Memory B cell (primary cell): Measurements from ENCODE around the gene BRD7.
"Not testable (repeated sequence)": the region's sequence is repeated elsewhere in the genome, so short reads cannot be mapped to it uniquely, and the experiment has no call there.

Experiments
- ATAC-seq: fragments of 150-1000 bp; cut with Tn5 transposase; 2 replicates; pipeline ENCODE4 v1.10.0; 2021; ENCODE audit warnings: low read depth, mild to moderate bottlenecking, moderate library complexity
- DNase-seq, 2 donors: peaks; one replicate each; pipeline ENCODE4 v3.0.0; 2022; ENCODE audit warnings: low spot score in 2 of 2
- H3K27ac Mint-ChIP-seq: one replicate; pipeline ENCODE4 v1.8.0; 2022; ENCODE audit warnings: mild to moderate bottlenecking, moderate library complexity, mixed read lengths
- H3K27me3 Mint-ChIP-seq: one replicate; pipeline ENCODE4 v1.8.0; 2022; ENCODE audit warnings: mixed read lengths
- H3K36me3 Mint-ChIP-seq: one replicate; pipeline ENCODE4 v1.8.0; 2022; ENCODE audit warnings: mild to moderate bottlenecking, mixed read lengths
- H3K4me1 Mint-ChIP-seq: one replicate; pipeline ENCODE4 v1.8.0; 2022; ENCODE audit warnings: mixed read lengths
- H3K4me3 Mint-ChIP-seq: one replicate; pipeline ENCODE4 v1.8.0; 2022; ENCODE audit warnings: mild to moderate bottlenecking, moderate library complexity, mixed read lengths
- H3K9me3 Mint-ChIP-seq: one replicate; pipeline ENCODE4 v1.8.0; 2022; ENCODE audit warnings: mixed read lengths

Gene BRD7

DNA sequence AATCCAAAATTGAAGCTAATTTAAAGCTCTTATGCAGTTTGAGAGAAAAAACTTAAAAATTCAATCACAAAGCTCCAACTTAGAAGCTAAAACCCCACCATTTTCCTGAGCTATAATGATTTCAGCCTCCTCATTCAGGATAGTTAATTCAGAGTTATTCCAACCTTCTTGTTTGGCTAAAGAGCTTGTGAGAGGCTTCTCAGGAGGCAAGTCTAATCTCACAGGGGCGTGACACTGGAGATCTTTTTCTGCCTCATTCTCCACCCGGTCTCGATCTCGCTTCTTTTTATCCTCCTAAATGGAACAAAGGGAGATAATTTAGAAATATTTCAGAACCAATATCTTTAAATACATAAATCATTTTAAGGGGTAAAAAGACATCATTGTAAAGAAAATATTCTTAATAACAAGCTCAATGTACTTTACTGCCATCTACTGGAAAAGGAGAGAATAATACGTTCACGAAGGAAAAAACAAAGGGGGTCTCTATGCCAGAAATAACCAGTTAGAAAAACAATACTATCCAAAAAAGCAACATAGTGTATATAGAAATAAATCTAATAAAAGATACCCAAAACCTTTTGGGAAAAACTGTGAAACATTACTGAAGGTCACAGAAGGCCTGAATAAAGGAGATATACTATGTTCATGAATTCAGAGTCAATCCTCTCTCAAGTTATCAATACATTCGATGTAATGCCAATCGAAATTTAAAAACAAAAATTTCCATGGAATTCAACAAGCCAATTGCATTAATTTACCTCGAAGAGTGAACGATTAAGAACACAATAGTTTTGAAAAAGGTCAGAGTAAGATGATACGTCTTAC is 13.9 kb downstream of the BRD7 start:
- Mint-ChIP-seq H3K27ac (peak overlapping the region; percentile 38), H3K4me1 (peaks cover 4% of the 10 kb centered on the region), H3K4me3 (no peak overlapping the region), H3K27me3 (no peaks in the 10 kb centered on the region), H3K9me3 (no peaks in the 10 kb centered on the region), H3K36me3 (peaks cover 14% of the 10 kb centered on the region)
- ATAC-seq (no peak), DNase-seq (peak in 1 of 2 donors; percentile 21)

DNA sequence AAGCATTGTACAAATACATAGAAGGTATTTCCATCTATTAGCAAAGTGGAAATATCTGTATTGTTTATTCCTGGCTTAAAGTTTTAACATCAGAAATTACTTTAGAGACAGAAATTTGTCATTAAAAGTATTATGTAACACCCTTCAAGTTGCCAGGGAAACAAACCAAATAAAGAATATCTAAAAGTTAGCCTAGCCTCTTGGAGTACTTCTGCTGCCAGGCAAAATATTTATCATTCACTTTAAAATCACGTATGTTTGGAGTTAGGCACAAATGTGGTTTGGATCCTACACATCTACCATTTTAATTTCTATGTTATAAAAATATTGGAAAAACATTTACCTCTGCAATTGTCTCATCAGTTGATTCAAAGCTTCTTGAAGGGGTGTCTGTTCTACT is 14.7 kb downstream of the BRD7 start:
- Mint-ChIP-seq H3K9me3 (peaks cover 2% of the 10 kb centered on the region), H3K27ac (no peak overlapping the region), H3K4me3 (no peak overlapping the region), H3K4me1 (no peaks in the 10 kb centered on the region), H3K36me3 (peaks cover 15% of the 10 kb centered on the region), H3K27me3 (no peaks in the 10 kb centered on the region)
- DNase-seq (no peak), ATAC-seq (no peak)

DNA sequence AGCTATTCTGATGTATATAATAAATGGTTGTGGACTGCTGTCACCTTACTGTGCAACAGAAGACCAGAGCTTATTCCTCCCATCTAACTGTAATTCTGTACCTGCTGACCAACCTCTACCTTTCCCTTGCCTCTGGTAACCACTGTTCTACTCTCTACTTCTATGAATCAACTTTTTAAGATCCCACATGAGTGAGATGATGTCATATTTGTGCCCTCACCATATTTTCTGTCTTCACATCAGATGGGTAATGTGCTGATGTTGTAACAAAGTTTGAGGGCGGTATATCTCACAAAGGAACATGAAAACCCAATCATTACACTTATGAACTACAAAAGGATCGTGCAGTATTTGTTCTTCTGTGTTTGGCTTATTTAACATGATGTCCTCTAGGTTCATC is 16.8 kb downstream of the BRD7 start:
- ATAC-seq = no peak
- H3K36me3 Mint-ChIP-seq = peaks cover 24% of the 10 kb centered on the region

DNA sequence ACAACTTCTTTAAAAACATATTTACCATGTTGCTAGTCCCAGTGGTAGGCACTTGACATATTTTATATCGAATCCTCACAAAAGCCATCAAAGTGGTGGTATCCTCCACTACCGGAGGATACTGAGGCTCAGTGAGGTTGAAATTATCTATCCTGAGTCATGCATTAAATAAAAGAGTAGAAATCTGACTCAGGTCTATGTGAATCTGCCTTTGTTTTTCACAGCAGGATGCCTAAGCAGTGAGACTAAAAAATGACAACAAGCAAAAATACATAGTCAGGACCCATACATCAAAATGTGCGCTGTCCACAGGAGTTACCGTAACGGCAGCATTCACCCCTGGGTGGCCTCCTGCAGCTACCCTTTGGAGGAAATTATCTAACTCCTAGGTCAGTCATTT is 17.7 kb downstream of the BRD7 start:
- Mint-ChIP-seq H3K27me3 (no peaks in the 10 kb centered on the region), H3K9me3 (peaks cover 2% of the 10 kb centered on the region), H3K36me3 (peaks cover 27% of the 10 kb centered on the region), H3K4me1 (peaks cover 8% of the 10 kb centered on the region), H3K27ac (no peak overlapping the region), H3K4me3 (no peak overlapping the region)
- no peak for ATAC-seq
- no peak for DNase-seq

More for the DNA sequence above, 16.8 kb downstream of the BRD7 start:
- H3K4me3 Mint-ChIP-seq = no peak overlapping the region
- no peak overlapping the region for H3K27ac Mint-ChIP-seq
- DNase-seq = no peak
- no peaks in the 10 kb centered on the region for H3K27me3 Mint-ChIP-seq
- H3K4me1 Mint-ChIP-seq = peaks cover 8% of the 10 kb centered on the region
- peaks cover 2% of the 10 kb centered on the region for H3K9me3 Mint-ChIP-seq

DNA sequence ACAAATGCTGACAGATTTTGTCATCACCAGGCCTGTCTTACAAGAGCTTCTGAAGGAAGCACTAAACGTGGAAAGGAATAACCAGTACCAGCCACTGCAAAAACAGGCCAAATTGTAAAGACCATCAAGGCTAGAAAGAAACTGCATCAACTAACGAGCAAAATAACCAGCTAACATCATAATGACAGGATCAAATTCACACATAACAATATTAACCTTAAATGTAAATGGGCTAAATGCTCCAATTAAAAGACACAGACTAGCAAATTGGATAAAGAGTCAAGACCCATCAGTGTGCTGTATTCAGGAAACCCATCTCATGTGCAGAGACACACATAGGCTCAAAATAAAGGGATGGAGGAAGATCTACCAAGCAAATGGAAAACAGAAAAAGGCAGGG is 23.6 kb downstream of the BRD7 start:
- DNase-seq, ATAC-seq, H3K4me3 Mint-ChIP-seq, H3K27ac Mint-ChIP-seq, H3K9me3 Mint-ChIP-seq, H3K27me3 Mint-ChIP-seq: not testable (repeated sequence)
- Mint-ChIP-seq H3K4me1 (peaks cover 10% of the 10 kb centered on the region), H3K36me3 (peaks cover 39% of the 10 kb centered on the region)

DNA sequence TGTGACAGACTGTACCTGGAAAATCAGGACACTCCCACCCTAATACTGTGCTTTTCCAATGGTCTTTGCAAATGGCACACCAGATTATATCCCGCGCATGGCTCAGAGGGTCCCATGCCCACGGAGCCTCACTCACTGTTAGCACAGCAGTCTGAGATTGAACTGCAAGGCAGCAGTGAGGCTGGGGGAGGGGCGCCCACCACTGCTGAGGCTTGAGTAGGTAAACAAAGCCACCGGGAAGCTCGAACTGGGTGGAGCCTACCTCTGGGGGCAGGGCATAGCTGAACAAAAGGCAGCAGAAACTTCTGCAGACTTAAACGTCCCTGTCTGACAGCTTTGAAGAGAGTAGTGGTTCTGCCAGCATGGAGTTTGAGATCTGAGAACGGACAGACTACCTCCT is 25.2 kb downstream of the BRD7 start:
- not testable (repeated sequence) for DNase-seq, H3K27me3 Mint-ChIP-seq, H3K27ac Mint-ChIP-seq, H3K4me3 Mint-ChIP-seq, H3K9me3 Mint-ChIP-seq, ATAC-seq
- Mint-ChIP-seq H3K36me3 (peaks cover 38% of the 10 kb centered on the region), H3K4me1 (peaks cover 13% of the 10 kb centered on the region)

DNA sequence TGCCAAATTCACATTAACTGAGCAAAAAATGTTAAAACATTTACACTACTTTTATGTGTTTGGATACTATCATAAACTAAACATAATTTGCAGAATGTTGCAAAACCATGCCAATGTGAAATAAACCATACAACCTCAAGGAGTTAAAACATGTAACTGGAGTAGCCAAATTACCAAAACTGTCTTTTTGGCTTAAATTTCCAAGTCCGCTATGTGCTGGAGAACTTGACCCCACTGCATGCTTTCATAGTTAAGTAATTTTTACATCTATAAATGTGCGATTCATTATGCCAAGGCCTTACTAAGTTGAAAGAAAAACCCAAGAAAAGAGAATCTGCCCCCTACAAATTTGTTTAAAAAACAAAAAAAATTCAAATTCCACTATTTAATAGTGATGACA is 28.2 kb downstream of the BRD7 start:
- Mint-ChIP-seq H3K27me3 (no peaks in the 10 kb centered on the region), H3K9me3 (no peaks in the 10 kb centered on the region), H3K36me3 (peaks cover 26% of the 10 kb centered on the region), H3K4me3 (no peak overlapping the region), H3K27ac (no peak overlapping the region), H3K4me1 (peaks cover 11% of the 10 kb centered on the region)
- ATAC-seq (no peak), DNase-seq (no peak)

DNA sequence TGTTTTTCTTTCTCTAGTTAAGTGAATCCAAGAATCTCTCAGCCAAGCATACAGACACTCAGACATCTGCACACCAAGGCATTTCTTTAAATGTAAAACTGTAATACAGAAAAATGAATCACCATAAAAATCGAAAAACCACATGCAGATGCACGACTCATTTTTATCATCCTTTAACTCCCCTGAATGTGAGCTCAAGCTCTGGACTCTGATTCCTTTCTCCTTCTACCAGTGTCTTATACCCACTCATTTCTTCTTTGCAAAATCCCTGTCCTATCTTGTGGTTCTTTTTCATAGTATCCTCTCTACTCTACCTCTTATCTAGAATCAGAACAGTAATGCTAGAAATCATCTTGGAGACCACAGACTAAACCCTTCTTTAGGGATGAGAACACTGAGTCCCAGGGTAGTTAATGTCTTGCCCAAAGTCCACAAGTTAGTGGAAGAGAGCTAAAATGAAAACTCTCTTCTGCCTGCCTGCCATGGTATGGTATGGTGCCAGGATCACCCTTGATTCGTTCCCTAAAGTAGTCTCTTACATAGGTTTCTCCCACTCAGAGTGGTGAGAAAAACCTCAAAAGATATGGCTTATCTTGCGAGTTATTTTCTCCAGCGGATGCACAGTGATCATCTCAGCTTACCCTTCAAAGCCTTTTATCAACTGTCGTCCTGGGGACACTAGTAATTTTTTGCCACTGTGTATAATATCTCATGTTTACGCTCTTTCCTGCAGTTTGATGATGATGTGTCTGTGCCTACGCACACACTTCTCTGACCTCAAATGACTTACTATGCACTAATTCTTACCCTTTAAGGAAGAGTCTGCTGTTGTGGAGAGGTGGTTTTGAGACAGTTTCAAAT is 30.2 kb downstream of the BRD7 start:
- DNase-seq = no peak
- no peaks in the 10 kb centered on the region for H3K27me3 Mint-ChIP-seq
- peak overlapping the region; percentile 11 for H3K27ac Mint-ChIP-seq
- no peaks in the 10 kb centered on the region for H3K9me3 Mint-ChIP-seq
- ATAC-seq = no peak
- peaks cover 9% of the 10 kb centered on the region for H3K4me1 Mint-ChIP-seq
- H3K4me3 Mint-ChIP-seq = no peak overlapping the region
- H3K36me3 Mint-ChIP-seq = peaks cover 28% of the 10 kb centered on the region

DNA sequence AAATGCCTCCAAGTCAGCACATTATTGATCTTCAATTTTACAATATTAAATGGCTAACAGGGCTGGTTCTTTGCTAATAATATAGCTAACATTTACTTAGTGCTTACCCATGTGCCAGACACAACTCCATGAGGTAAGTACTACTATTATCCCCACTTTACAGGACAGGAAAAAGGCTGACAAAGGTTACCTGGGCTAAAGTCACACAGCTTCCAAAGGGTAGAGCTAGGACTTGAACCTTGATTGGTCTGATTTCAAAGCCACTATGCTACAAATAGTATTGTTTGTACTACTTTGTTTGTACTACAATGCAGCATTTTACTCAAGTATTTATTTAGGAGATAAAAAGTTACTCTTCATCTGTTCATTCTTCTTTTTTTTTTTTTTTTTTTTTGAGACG is 31.9 kb downstream of the BRD7 start:
- H3K9me3 Mint-ChIP-seq = no peaks in the 10 kb centered on the region
- peak overlapping the region; percentile 38 for H3K27ac Mint-ChIP-seq
- ATAC-seq (no peak), DNase-seq (no peak)
- peaks cover 9% of the 10 kb centered on the region for H3K4me1 Mint-ChIP-seq
- peaks cover 36% of the 10 kb centered on the region for H3K36me3 Mint-ChIP-seq
- no peak overlapping the region for H3K4me3 Mint-ChIP-seq
- H3K27me3 Mint-ChIP-seq = no peaks in the 10 kb centered on the region

DNA sequence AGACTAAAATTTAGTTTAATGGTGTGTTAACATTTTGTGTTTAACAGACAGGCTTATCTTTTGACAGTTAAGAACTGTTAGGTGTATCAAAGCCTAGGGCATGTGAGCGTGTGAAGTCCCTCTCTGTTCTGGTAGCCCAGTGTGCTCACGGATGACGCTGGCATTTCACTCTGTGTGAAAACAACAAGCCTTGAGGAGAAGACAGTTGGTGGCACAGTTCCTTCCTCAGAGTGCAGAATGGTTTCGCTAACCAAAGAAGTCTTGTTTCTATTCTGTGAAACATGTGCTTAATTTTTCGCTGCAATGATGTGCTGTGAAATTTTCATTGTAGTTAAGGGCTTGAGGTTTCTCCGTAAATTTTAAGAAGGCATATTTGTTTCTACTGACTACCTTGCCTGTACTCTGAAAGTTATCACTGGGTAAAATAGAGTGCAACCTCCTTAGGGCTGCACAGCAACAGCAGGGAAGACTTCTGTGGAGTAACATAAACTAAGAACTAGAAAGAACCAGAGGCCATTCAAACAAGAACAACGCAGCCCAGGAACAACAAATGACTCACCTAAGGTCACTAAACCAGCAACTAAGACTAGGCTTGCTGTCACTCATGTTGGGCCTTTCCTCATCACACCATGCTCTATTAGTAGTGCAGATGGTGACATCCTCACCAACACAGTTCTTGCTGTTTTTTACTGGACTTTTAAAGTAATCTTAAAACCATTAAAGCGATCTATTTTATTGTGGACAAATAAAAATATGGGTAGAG is 33.4 kb downstream of the BRD7 start:
- ATAC-seq (peak; percentile 59), DNase-seq (no peak)
- H3K27ac Mint-ChIP-seq = peak overlapping the region; percentile 84
- H3K4me1 Mint-ChIP-seq = peaks cover 9% of the 10 kb centered on the region
- H3K4me3 Mint-ChIP-seq = no peak overlapping the region
- H3K36me3 Mint-ChIP-seq = peaks cover 38% of the 10 kb centered on the region
- no peaks in the 10 kb centered on the region for H3K9me3 Mint-ChIP-seq
- no peaks in the 10 kb centered on the region for H3K27me3 Mint-ChIP-seq

DNA sequence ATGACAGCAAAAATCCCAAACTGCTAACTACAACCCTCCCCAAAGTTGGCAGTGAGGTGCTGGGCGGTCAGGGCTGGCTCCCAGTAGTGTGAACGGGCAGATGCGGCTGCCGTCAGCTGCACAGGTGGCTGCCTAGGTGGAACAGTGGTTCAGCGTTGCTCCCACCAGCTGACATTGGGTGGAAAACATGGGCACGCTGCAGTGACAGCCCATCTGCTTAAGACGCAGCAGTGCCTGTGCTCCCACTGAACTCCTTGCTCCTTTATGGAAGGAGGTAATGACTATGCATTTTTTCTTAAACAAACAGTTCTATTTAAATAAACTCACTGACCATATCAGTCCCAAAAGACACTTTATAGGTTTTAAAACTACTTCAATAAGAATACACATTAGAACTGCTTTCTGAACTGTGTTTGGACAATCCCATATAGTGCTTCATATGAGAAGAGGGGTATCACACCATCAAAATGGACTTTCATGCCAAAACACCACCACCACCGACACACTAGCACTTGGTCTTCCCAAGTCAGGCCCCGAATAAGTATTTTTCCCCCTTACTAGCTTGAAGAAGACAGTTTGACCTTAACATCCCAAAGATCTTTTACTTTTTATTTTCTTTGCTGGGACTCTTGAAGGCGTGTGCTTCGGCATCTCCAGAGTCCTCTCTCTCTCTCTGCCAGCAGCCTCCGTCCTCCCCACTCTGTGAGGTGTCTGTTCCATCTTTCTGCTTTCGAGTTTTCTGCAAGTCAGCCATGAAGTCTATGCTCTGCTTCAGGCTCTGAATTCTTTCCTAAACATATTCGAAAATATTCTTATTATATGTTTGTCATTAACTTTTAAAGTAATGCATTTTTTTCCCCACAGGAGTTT is 34.4 kb downstream of the BRD7 start:
- Mint-ChIP-seq H3K9me3 (no peaks in the 10 kb centered on the region), H3K4me1 (peaks cover 9% of the 10 kb centered on the region), H3K4me3 (no peak overlapping the region), H3K27me3 (no peaks in the 10 kb centered on the region), H3K36me3 (peaks cover 39% of the 10 kb centered on the region), H3K27ac (peak overlapping the region; percentile 84)
- DNase-seq (no peak), ATAC-seq (no peak)

DNA sequence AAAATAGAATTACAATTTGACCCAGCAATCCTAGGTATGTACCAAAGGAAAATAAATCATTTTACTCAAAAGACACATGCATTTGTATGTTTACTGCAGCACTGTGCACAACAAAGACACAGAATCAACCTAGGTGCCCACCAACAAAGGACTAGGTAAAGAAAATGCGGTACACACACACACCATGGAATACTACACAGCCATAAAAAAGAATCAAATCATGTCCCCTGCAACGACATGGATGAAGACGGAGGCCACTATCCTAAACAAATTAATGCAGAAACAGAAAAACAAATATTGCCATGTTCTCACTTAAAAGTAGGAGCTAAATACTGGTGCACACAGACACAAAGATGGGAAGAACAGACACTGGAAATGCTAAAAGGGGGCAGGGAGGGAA is 36.2 kb downstream of the BRD7 start:
- Mint-ChIP-seq H3K4me1 (peaks cover 5% of the 10 kb centered on the region), H3K27ac (peak overlapping the region; percentile 84), H3K9me3 (no peaks in the 10 kb centered on the region), H3K4me3 (no peak overlapping the region), H3K27me3 (no peaks in the 10 kb centered on the region), H3K36me3 (peaks cover 34% of the 10 kb centered on the region)
- DNase-seq = no peak
- ATAC-seq = no peak

DNA sequence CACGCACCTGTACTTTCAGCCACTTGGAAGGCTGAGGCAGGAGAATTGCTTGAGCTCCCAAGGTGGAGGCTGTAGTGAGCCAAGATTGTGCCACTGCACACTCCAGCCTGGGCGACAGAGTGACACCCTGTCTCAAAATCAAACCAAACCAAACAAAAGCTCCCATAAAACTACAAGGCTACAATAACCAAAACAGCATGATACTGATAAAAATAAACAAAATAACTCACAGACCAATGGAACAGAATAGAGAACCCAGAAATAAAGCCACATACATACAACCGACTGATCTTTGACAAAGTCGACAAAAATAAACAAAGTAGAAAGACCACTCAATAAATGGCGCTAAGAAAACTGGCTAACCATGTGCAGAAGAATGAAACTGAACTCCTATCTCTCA is 37.2 kb downstream of the BRD7 start:
- peaks cover 33% of the 10 kb centered on the region for H3K36me3 Mint-ChIP-seq
- peaks cover 11% of the 10 kb centered on the region for H3K4me1 Mint-ChIP-seq
- H3K27me3 Mint-ChIP-seq = no peaks in the 10 kb centered on the region
- H3K9me3 Mint-ChIP-seq = no peaks in the 10 kb centered on the region
- ATAC-seq (no peak), DNase-seq (no peak)
- no peak overlapping the region for H3K4me3 Mint-ChIP-seq
- no peak overlapping the region for H3K27ac Mint-ChIP-seq
